LNCaP clone FGC (cell line): ENCODE results near the gene LILRA5.
"Not testable (repeated sequence)": the region's sequence is repeated elsewhere in the genome, so short reads cannot be mapped to it uniquely, and the experiment has no call there.

Experiments used
- DNase-seq: peaks from one replicate; pipeline ENCODE4 v3.0.0-alpha.2; 2011; ENCODE audit warnings: low read depth
- H3K4me3 ChIP-seq: 2 replicates; pipeline ENCODE4 v1.5.1; 2011; ENCODE audit warnings: mild to moderate bottlenecking, low read depth, low read length, control low read depth
- TF ChIP-seq, protein P1 (sequence below): IDR thresholded peaks from 2 replicates; pipeline ENCODE4 v1.5.1; 2012; ENCODE audit warnings: mild to moderate bottlenecking; ENCODE audit not compliant: control insufficient read depth, insufficient read depth; ENCODE audit errors: extremely low read depth

The LILRA5 gene

DNA sequence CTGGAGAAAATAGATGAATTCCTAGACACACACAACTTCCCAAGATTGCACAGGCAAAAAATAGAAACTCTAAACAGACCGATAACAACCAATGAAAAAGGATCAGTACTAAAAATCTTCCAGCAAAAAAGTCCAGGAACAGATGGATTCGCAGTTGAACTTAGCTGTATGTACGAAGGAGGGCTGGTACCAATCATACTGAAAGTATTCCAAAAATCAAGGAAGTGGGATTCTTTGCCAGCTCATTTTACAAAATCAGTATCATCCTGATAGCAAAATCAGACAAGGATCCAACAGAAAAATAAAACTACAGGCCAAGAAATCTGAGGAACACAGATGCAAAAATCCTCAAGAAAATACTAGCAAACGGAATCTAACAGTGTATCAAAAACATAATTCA, 25.5 kb downstream of the LILRA5 start:
- DNase-seq, result no peak
- H3K4me3 ChIP-seq, result no peak overlapping the region
- TF ChIP-seq, protein P1, sequence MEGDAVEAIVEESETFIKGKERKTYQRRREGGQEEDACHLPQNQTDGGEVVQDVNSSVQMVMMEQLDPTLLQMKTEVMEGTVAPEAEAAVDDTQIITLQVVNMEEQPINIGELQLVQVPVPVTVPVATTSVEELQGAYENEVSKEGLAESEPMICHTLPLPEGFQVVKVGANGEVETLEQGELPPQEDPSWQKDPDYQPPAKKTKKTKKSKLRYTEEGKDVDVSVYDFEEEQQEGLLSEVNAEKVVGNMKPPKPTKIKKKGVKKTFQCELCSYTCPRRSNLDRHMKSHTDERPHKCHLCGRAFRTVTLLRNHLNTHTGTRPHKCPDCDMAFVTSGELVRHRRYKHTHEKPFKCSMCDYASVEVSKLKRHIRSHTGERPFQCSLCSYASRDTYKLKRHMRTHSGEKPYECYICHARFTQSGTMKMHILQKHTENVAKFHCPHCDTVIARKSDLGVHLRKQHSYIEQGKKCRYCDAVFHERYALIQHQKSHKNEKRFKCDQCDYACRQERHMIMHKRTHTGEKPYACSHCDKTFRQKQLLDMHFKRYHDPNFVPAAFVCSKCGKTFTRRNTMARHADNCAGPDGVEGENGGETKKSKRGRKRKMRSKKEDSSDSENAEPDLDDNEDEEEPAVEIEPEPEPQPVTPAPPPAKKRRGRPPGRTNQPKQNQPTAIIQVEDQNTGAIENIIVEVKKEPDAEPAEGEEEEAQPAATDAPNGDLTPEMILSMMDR, result no peak

DNA sequence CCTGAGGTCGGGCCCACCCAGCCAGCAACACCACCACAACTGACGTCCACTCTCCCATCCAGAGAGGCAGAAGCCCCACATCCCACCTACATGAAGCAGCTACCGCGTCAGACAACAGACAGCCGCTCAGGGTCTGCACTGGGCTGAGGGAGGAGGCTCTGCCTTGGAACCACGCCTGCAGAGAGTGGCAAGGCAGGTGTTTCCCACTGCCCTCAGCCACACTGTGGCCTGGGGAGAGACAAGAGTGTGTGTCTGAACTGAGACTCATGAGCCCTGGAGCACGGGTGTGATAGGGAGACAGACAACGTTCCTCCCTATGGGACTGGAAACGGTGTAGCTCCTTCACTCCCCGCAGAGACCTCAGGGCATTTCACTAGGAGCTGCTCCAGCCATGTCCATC, 26.7 kb downstream of the LILRA5 start:
- H3K4me3 ChIP-seq, DNase-seq: not testable (repeated sequence)

DNA sequence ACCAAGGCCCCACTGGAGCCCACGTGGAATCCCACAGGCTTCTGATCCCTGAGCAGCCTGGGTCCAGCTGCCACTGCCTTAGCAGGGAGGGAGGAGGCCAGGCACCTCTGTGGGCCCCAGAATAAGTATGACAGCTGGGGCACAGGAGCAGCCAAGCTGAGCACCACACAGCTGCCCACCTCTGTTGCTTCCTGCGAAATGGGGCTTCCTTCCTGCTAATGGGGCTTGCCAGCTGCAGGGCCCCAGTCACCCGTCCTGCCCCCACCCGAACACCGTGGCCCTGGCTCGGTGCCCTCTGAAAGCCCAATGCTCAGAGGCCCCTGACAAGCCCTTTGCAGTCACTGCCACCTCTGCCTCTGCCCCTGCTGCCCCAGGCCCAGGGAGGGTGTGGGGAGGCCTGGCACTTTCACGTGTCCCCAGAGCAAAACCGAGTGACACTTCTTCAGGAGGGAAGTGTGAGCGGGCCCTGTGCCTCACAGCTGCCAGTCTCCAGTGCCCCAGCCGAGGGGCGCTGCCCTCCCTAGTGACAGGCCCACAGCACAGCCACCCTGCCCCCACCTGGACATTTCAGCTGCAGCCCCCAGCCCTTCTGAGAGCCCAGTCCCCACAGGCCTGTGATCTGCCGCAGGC, 27.4 kb downstream of the LILRA5 start:
- H3K4me3 ChIP-seq, DNase-seq: not testable (repeated sequence)

DNA sequence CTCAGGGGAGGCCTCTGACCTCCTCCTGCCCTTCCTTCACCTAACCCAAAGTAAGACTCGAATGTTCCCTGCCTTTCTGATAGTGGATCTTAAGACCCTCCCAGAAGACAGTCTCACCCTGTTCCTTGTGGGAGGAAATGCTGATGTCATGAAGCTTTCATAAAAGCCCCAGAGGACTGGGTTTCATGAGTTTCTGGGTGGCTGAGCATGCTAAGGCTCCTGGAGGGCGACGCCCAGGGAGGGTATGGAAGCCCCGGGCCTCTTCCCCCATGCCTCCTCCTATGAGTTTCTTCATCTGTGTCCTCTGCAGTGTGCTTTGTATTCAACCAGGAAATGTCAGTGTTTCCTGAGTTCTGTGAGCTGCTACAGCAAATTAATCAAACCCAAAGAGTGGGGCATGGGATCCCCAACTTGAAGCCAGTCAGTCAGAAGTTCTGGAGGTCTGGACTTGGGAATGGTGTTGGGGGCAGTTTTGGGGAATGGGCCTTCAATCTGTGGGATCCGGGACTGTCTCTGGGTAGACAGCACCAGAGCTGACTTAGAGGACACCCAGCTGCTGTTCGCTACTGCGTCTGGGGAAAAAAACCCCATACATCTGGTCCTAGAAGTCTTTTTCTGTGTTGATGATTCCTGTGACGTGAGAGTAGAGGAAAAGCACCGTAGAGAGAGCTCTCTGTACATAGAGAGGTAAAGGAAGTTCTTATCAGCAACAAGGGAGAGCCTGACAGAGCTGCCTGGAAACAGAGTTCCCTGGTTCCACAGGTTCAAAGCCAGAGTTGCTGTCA, 30.1 kb downstream of the LILRA5 start:
- TF ChIP-seq, protein P1, result no peak
- no peak for DNase-seq
- H3K4me3 ChIP-seq, result no peak overlapping the region

DNA sequence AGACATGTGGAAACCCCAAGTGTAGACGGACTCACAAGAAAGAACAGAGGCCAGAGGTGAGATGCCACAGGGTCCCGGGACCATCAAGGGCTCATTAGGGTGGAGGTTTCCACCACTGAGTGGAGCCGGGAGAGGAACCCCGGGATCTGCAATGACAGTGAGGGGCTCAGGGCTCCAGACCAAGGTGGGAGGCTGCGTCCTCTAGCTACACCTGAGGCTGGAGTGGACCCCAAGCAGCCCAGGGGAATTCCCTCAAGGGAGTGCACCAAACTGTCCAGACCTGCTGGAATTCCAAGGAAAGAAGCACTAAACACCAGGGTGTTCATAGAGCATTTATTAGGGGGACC, 31.3 kb downstream of the LILRA5 start:
- not testable (repeated sequence) for H3K4me3 ChIP-seq, DNase-seq

DNA sequence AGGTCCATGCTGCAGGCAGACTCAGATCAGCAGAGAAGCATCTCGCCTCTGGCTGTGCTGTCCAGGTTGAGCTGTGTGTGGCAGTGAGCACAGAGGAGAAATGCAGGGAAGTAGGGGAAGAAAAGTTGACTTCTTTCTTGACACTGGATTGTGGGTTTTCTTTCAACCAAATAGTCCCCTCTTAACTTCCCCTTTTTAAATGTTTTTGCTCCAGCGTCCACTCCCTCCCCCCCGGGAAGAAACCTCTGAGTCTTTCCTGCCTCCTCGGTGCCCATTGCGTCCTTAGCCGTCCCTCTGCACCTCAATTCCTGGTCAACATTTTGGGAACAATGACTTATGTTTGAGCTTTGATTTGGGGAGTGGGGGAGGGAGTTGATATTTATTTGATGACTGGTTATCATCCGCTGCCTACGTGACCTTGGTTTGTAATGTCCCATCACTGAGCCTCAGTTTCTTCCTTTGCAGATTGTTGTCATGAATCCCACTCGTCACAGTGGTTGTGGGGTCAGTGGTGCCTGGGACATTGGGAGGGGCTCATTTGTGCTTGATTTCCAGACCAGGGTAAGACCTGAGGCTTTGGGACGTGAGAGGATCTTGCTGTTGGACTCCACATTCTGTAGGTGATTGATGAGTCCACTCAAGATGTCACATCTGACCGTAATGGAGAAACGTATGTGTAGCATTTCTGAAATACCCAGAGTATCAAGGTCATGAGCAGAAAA, 31.8 kb downstream of the LILRA5 start, which contains the start of gene LILRB2:
Gene LILRB2 (minus strand): TSS at position 104 of the 722 bp plus-strand sequence. CDS start 614 bp downstream, outside the sequence.
- DNase-seq, result no peak
- H3K4me3 ChIP-seq, result no peak within 1 kb of the TSS
- TF ChIP-seq, protein P1, result no peak

DNA sequence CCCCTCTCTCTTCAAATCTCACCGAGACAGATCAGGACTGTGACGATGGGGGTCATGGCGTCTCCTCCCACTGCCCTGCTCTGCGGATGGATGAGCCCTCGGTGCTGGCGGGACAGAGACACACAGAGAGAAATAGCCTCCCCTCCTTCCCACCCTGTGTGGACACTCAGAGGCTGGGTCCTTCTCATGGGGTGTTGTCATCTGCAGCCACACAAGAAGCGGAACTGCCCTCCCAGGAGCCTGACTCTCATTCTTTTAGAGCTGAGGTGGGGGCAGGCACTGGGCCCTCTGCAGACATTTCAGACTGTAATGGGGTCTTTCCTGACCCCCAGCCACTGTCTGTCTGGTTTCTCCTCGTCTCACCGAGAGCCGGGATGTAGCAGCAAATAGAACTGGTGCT, 32.5 kb downstream of the LILRA5 start:
- H3K4me3 ChIP-seq, DNase-seq: not testable (repeated sequence)

DNA sequence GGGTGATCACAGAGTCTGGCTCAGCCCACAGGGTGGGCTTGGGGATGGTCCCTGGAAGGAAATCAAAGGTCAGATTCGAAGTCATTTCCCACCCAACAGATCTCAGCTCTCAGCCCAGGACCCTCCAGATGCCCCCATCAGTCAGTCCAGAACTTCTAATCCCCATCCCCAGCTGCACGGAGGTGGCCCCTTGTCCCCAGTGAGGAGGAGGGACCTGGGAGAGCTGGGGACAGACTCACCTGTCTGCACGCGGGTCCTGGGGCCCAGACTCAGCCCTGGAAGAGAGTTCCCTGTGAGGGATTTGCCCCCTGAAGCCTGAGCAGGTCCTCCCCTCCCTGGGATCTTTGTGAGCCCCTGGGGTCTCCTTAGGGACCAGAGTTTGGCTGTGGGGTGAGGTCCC, 32.9 kb downstream of the LILRA5 start:
- not testable (repeated sequence) for DNase-seq, H3K4me3 ChIP-seq

DNA sequence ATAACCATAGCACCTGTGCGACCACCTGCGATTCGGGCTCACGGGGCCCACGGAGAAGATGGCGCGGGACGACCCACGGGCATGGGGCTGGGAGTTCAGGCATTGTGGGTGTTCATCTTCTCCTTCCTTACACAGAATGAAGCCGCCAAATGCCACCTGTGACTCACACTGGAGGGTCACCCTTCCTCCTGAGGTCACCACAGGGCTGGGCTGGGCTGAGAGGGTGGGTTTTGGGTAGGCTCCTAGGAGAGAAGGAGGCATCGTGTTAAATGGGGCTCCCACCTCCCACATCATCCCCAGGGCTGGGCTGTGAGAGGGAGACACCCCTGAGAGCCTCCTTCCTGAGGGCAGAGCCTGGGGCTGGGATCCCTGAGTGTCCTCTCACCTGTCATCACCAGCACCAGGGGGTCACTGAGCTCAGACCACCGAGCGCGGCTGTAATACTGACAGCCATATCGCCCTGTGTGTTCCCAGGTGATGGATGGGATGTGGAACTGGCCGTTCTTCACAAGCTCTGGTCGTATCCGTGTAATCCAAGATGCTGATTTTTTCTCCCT, 33.5 kb downstream of the LILRA5 start:
- TF ChIP-seq, protein P1, result no peak
- no peak overlapping the region for H3K4me3 ChIP-seq
- no peak for DNase-seq

DNA sequence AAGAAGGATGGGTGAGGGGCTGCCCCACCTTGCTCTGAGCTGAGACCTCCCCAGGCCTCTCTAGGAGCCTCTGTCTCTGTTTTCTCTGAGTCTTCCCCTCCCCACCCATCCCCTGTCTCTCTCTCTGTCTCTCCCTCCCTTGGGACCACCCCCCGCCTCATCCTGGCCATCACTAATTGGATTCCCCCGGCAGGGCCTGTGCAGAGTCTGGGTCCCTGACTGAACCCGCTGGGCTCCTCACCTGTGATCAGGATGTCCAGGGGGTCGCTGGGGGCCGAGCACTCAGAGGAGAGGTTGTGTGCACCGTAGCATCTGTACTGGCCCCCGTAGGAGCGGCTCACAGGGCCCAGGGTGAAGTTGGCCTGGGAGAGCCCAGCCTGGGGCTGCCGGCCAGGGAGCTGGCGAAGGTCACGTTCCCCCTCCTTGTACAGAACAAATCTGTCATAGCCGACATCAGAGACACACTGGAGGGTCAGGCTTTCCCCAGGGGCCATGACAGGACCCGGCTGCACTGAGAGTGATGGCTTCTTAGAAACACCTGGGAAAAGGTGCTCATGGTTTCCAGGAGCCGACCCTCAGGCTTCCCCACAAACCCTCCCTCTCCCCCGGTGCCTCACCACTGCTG, 34.3 kb downstream of the LILRA5 start:
- not testable (repeated sequence) for DNase-seq, H3K4me3 ChIP-seq

DNA sequence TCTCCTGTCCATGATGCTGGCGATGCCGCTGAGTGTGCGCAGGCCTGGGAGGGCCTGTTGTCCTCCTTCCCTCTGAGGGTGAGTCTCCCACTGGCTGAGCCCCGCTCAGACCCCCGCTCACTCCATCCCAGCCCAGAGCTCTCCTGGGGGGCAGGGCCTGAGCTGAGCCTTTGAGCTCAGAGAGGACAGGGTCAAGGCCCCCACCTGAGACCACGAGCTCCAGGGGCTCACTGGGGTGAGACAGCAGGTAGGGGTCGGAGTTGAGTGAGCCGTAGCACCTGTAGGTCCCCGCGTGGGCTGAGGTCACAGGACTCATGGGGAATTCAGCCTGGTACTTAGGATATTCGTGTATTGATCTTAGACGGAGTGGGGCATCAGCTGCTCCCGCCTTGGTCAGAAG, 34.9 kb downstream of the LILRA5 start:
- H3K4me3 ChIP-seq, DNase-seq: not testable (repeated sequence)

DNA sequence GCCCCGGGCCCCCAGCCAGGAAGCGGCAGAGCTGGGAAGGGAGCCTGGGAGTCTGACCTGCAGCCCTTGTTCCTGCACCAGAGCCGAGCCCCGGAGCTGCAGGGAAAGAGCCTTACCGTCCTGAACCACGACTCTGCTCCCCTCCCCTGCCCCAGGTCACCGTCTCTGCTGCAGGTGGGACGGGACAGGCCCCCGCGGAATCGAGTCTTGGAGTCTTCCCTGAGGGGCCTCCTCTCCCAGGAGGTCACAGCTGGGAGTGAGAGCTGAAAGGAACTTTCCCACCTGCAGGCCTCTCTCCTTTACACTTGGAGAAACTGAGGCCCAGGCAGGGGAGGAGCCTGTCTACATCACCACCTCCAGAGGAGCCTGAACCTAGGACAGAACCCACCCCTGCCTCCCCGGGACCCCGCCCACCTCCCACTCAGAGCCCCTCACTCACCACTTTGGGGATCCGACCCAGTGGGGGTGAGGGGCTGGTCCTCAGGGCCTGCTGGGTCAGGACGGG, 35.8 kb downstream of the LILRA5 start:
- DNase-seq, H3K4me3 ChIP-seq: not testable (repeated sequence)
